Naive B cell (primary cell): ENCODE data around the gene CASR. TPM values are rescaled to one million over a fixed set of nuclear protein-coding genes. Genes with fewer than 3 reads are reported as not detected.
A peak's percentile ranks its signal among the peaks of the same experiment; 100 is the strongest.
"Not testable (repeated sequence)": the region's sequence is repeated elsewhere in the genome, so short reads cannot be mapped to it uniquely, and the experiment has no call there.

Experiments
- ATAC-seq, 2 donors: fragments of 150-1000 bp; cut with Tn5 transposase; 2 replicates each; pipeline ENCODE4 v1.10.0; 2021; ENCODE audit warnings: low read depth in 2 of 2, mild to moderate bottlenecking in 2 of 2, moderate library complexity in 2 of 2
- DNase-seq: peaks from one replicate; pipeline ENCODE4 v3.0.0; 2022
- H3K27ac Mint-ChIP-seq, 6 donors: one replicate each; pipeline ENCODE4 v1.8.0; 2020 to 2022; ENCODE audit warnings: mild to moderate bottlenecking in 6 of 6, mixed read lengths in 6 of 6, moderate library complexity in 5 of 6, inconsistent platforms in 2 of 6
- H3K27me3 Mint-ChIP-seq, 3 donors: one replicate each; pipeline ENCODE4 v1.8.0; 2021 to 2022; ENCODE audit warnings: mixed read lengths in 3 of 3, mild to moderate bottlenecking in 1 of 3
- H3K36me3 Mint-ChIP-seq, 2 donors: one replicate each; pipeline ENCODE4 v1.8.0; 2020 to 2022; ENCODE audit warnings: mixed read lengths in 2 of 2, inconsistent platforms in 1 of 2, mild to moderate bottlenecking in 1 of 2
- H3K4me1 Mint-ChIP-seq, 3 donors: one replicate each; pipeline ENCODE4 v1.8.0; 2020 to 2022; ENCODE audit warnings: mixed read lengths in 3 of 3, inconsistent platforms in 1 of 3, mild to moderate bottlenecking in 1 of 3, moderate library complexity in 1 of 3
- H3K4me3 Mint-ChIP-seq, 8 donors: one replicate each; pipeline ENCODE4 v1.8.0; 2020 to 2022; ENCODE audit warnings: mild to moderate bottlenecking in 8 of 8, mixed read lengths in 8 of 8, moderate library complexity in 8 of 8, inconsistent platforms in 2 of 8
- H3K9me3 Mint-ChIP-seq, 7 donors: one replicate each; pipeline ENCODE4 v1.8.0; 2020 to 2022; ENCODE audit warnings: mixed read lengths in 7 of 7, mild to moderate bottlenecking in 5 of 7, inconsistent platforms in 2 of 7, moderate library complexity in 1 of 7
- polyA plus RNA-seq, 6 donors: library from polyadenylated mRNA; unstranded; fragments of 300-500 nt; fragmentation: Illumina TruSeq; gene quantifications; one replicate each; pipeline ENCODE4 v1.2.3, GENCODE V29; 2021; ENCODE audit warnings: low read depth in 6 of 6

Gene CASR
- polyA plus RNA-seq, result not detected

DNA sequence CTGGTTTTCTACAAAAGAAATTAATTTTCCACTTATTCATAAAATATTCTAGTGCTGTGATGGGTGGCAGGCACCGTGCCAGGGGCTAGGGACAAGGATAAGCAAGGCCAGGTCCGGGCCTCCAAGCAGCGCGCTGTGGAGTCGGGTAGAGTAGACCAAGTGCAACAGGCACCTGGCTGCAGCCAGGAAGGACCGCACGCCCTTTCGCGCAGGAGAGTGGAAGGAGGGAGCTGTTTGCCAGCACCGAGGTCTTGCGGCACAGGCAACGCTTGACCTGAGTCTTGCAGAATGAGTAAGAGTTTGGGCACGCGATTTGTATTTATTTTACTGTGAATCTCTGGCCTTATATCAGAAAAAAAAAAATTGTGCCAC lies at the start of gene CASR:
Gene CASR (plus strand): TSS at position 148 of the 372 bp plus-strand sequence. CDS start 70,522 bp downstream, outside the sequence.
- Mint-ChIP-seq H3K27ac (peak within 1 kb of the TSS in 2 of 6 donors; percentile 18 to 65), H3K9me3 (peaks cover 0 to 5% (median 0%) of the 10 kb centered on the region in 7 donors), H3K36me3 (no peaks in the 10 kb centered on the region), H3K4me1 (peaks cover 8 to 14% (median 8%) of the 10 kb centered on the region in 3 donors), H3K27me3 (peaks cover 79 to 89% (median 85%) of the 10 kb centered on the region in 3 donors), H3K4me3 (peak within 1 kb of the TSS; percentile 70 to 91 (median 78))
- DNase-seq (no peak), ATAC-seq (peak in 1 of 2 donors; percentile 21)

GRCh38 chr3:122146466-122146865 lies 37.0 kb upstream of the CASR start:
- ATAC-seq, result no peak
- Mint-ChIP-seq H3K9me3 (peaks cover 2 to 12% (median 7%) of the 10 kb centered on the region in 7 donors), H3K36me3 (peaks cover 0 to 7% of the 10 kb centered on the region in 2 donors), H3K4me1 (no peaks in the 10 kb centered on the region), H3K27ac (no peak overlapping the region), H3K4me3 (no peak overlapping the region), H3K27me3 (peaks cover 5 to 16% (median 7%) of the 10 kb centered on the region in 3 donors)
- no peak for DNase-seq

- Mint-ChIP-seq H3K27me3 (peaks cover 0 to 4% (median 0%) of the 10 kb centered on the region in 3 donors), H3K4me3 (no peak overlapping the region), H3K4me1 (no peaks in the 10 kb centered on the region), H3K27ac (no peak overlapping the region), H3K9me3 (peaks cover under 1 to 19% (median 12%) of the 10 kb centered on the region in 7 donors), H3K36me3 (peaks cover 0 to 2% of the 10 kb centered on the region in 2 donors)
- DNase-seq (no peak), ATAC-seq (no peak)
Measured at GRCh38 chr3:122148941-122149627, 34.4 kb upstream of the CASR start.

DNA sequence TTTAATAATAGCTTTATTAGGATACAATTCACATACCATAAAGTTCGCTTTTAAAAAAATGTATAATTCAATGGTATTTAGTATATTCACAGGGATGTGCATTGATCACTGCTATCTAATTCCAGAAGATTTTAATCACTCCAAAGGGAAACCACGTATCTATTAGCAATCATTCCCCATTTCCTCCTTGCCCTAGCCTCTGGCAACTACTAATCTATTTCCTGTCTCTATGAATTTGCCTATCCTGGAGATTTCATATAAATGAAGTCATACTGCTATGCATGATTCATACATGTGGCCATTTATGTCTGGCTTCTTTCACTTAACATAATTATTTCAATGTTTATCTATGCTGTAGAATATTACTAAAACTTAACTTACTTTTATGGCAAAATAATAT lies 32.0 kb upstream of the CASR start:
- H3K36me3 Mint-ChIP-seq, result peaks cover 4 to 23% of the 10 kb centered on the region in 2 donors
- no peak overlapping the region for H3K4me3 Mint-ChIP-seq
- no peak overlapping the region for H3K27ac Mint-ChIP-seq
- no peaks in the 10 kb centered on the region for H3K27me3 Mint-ChIP-seq
- no peaks in the 10 kb centered on the region for H3K4me1 Mint-ChIP-seq
- no peak for ATAC-seq
- no peak for DNase-seq
- peaks cover 15 to 41% (median 32%) of the 10 kb centered on the region in 7 donors for H3K9me3 Mint-ChIP-seq

GRCh38 chr3:122164983-122165382 lies 18.5 kb upstream of the CASR start:
- Mint-ChIP-seq H3K9me3 (peaks cover 13 to 30% (median 19%) of the 10 kb centered on the region in 7 donors), H3K27me3 (peaks cover 5 to 41% (median 7%) of the 10 kb centered on the region in 3 donors), H3K36me3 (peaks cover 0 to 14% of the 10 kb centered on the region in 2 donors)
- not testable (repeated sequence) for H3K4me3 Mint-ChIP-seq, H3K4me1 Mint-ChIP-seq, H3K27ac Mint-ChIP-seq, ATAC-seq, DNase-seq

- H3K9me3 Mint-ChIP-seq, result peaks cover 2 to 15% (median 9%) of the 10 kb centered on the region in 7 donors
- H3K4me3 Mint-ChIP-seq, result no peak overlapping the region
- DNase-seq (no peak), ATAC-seq (no peak)
- no peaks in the 10 kb centered on the region for H3K4me1 Mint-ChIP-seq
- H3K36me3 Mint-ChIP-seq, result peaks cover 0 to 14% of the 10 kb centered on the region in 2 donors
- H3K27ac Mint-ChIP-seq, result no peak overlapping the region
- H3K27me3 Mint-ChIP-seq, result peaks cover 16 to 34% (median 16%) of the 10 kb centered on the region in 3 donors
Measured at GRCh38 chr3:122167630-122168029, 15.8 kb upstream of the CASR start.

- Mint-ChIP-seq H3K4me1 (no peaks in the 10 kb centered on the region), H3K4me3 (no peak overlapping the region), H3K27ac (no peak overlapping the region), H3K9me3 (peaks cover 2 to 16% (median 12%) of the 10 kb centered on the region in 7 donors), H3K27me3 (peaks cover 19 to 34% (median 20%) of the 10 kb centered on the region in 3 donors), H3K36me3 (peaks cover 0 to 14% of the 10 kb centered on the region in 2 donors)
- no peak for ATAC-seq
- no peak for DNase-seq
Measured at GRCh38 chr3:122168044-122168443, 15.4 kb upstream of the CASR start.

DNA sequence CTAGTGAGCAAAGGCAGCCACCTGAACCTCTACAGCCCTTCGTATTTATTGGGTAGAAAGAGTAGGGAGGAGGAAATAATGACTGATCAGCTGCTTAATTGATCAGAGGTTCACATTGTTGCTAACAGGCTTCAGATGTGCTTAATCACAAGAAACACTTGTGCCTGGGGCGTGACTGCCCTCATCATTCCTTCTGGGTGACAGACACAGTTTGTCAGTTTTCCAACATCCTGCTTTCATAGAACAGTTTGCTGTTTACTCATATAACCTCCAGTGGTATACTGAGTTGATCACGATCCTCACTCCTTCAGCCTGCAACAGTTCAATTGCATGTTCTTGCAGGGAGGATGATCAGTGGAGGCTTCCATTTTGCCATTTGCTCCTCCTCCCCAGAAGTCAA lies 13.6 kb upstream of the CASR start:
- Mint-ChIP-seq H3K27me3 (peaks cover 19 to 41% (median 33%) of the 10 kb centered on the region in 3 donors), H3K4me1 (no peaks in the 10 kb centered on the region), H3K4me3 (peak overlapping the region in 1 of 8 donors; percentile 12), H3K36me3 (peaks cover 4 to 14% of the 10 kb centered on the region in 2 donors), H3K9me3 (peaks cover 2 to 21% (median 12%) of the 10 kb centered on the region in 7 donors), H3K27ac (no peak overlapping the region)
- no peak for DNase-seq
- no peak for ATAC-seq

GRCh38 chr3:122171361-122171760 lies 12.1 kb upstream of the CASR start:
- H3K9me3 Mint-ChIP-seq, result peaks cover 2 to 26% (median 15%) of the 10 kb centered on the region in 7 donors
- peaks cover 30 to 48% (median 44%) of the 10 kb centered on the region in 3 donors for H3K27me3 Mint-ChIP-seq
- not testable (repeated sequence) for H3K36me3 Mint-ChIP-seq, H3K4me1 Mint-ChIP-seq, H3K4me3 Mint-ChIP-seq, DNase-seq, ATAC-seq, H3K27ac Mint-ChIP-seq

DNA sequence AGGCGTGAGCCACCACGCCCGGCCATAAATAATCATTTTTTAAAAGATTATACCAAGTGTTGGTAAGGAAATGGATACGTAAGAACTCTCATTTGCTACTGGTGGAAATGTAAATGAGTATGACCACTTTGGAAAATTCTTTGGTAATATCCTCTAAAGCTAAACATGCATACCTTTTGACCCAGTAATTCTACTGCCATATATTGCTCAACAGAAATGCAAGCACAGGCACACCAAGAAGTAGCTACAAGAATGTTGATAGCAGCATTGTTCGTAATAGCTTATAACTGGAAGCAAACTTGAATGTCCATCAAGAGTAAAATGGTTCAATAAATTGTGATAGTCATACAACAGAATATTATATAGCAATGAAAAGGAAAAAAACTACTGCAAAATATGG lies 4.8 kb upstream of the CASR start:
- Mint-ChIP-seq H3K27me3 (peaks cover 58 to 87% (median 66%) of the 10 kb centered on the region in 3 donors), H3K36me3 (peaks cover 0 to 3% of the 10 kb centered on the region in 2 donors), H3K27ac (no peak overlapping the region), H3K4me3 (no peak overlapping the region), H3K4me1 (peaks cover 3 to 6% (median 4%) of the 10 kb centered on the region in 3 donors), H3K9me3 (peaks cover 0 to 16% (median 2%) of the 10 kb centered on the region in 7 donors)
- ATAC-seq (no peak), DNase-seq (no peak)

- no peak for DNase-seq
- peaks cover 84 to 92% (median 89%) of the 10 kb centered on the region in 3 donors for H3K27me3 Mint-ChIP-seq
- peak overlapping the region; percentile 70 to 91 (median 78) for H3K4me3 Mint-ChIP-seq
Measured at GRCh38 chr3:122183893-122184590, 574 bp downstream of the CASR start.

GRCh38 chr3:122184591-122184929 lies 1.1 kb downstream of the CASR start:
- DNase-seq (no peak), ATAC-seq (no peak)
- H3K27ac Mint-ChIP-seq, result no peak overlapping the region
- H3K9me3 Mint-ChIP-seq, result peaks cover 0 to 3% (median 0%) of the 10 kb centered on the region in 7 donors
- H3K36me3 Mint-ChIP-seq, result no peaks in the 10 kb centered on the region
- H3K4me1 Mint-ChIP-seq, result peaks cover 8 to 14% (median 8%) of the 10 kb centered on the region in 3 donors
- H3K27me3 Mint-ChIP-seq, result peaks cover 85 to 89% (median 88%) of the 10 kb centered on the region in 3 donors
- H3K4me3 Mint-ChIP-seq, result peak overlapping the region in 5 of 8 donors; percentile 15 to 77 (median 40)

More at GRCh38 chr3:122183893-122184590, 574 bp downstream of the CASR start:
- ATAC-seq, result peak in 1 of 2 donors; percentile 30
- Mint-ChIP-seq H3K36me3 (no peaks in the 10 kb centered on the region), H3K27ac (peak overlapping the region in 1 of 6 donors; percentile 18), H3K9me3 (peaks cover 0 to 5% (median 0%) of the 10 kb centered on the region in 7 donors), H3K4me1 (peaks cover 8 to 14% (median 8%) of the 10 kb centered on the region in 3 donors)

DNA sequence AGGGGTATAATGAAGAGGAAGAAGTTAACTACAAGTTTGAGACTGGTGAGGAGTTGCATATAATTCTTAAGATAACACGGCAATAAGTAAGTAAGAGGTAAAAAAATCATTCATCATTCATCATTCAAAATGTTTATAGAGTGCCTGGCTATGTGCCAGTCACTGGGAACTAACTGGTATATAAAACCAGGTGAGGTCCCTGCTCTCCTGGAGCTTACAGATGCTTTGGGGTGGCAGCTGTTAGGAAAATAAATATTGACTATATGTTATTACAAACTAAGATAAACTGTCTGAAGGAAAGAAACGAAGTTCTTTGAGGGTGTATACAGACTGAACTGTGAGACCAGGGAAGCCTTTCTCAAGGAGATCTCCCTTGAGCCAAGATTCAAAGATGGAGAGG lies 2.9 kb downstream of the CASR start:
- Mint-ChIP-seq H3K4me1 (peaks cover 8 to 14% (median 8%) of the 10 kb centered on the region in 3 donors), H3K4me3 (no peak overlapping the region), H3K36me3 (no peaks in the 10 kb centered on the region), H3K9me3 (peaks cover 0 to 3% (median 0%) of the 10 kb centered on the region in 7 donors), H3K27ac (no peak overlapping the region), H3K27me3 (peaks cover 78 to 88% (median 78%) of the 10 kb centered on the region in 3 donors)
- no peak for ATAC-seq
- DNase-seq, result no peak
